ENCODE measurements around the gene TRIM62. TPM values are rescaled to one million over a fixed set of nuclear protein-coding genes. Genes with fewer than 3 reads are reported as not detected.

TRIM62 gene
- total RNA-seq, 1 experiment from 2014 or later = 9.9 TPM

DNA sequence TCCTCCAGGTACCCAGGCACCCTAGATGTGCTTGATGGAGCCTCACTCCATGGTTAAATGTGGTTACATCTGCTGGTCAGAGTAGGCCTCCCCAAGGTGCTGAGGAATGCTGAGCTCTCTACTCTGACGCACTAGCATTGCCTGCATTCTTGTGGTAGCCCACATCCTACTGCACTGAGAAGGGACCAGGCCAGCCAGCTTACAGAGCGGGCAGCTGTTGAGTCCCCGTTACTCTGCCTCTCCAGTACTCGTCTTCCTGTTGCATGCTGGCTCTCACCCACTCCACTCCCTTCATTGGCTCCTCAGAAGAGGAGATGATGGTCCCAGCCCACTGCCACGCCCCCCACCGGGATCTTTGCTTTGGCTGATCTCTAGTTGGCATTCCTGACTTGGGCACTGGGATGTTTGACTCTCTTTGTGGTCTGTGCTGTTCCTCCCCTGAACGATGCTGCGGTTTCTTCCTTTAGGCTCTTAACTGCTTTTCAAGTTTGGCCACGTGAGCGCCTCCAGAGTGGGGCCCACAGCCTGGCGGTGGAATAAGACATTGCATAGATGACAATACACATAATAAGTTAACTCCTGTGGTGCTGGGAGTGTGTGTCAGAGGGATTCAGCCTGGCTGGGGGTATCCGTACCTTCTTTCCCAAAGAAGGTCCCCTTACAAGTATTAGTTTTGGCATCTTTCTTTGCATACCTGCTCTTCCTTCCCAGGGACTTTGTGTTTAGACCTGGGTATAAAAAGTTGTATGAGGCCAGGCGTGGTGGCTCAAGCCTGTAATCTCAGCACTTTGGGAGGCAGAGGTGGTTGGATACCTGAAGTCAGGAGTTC, 82.3 kb downstream of the TRIM62 start:
- ChIA-PET POLR2A (ENCODE audit: unreplicated experiment) (interaction anchor here (0.6 to 0.7 kb wide), 3 partner anchors 25 to 94 kb away, joined by 3 to 13 read pairs (median 10); partner anchors contain the start of gene TRIM62), CTCF (interaction anchor here (0.6 to 1.2 kb wide), 6 partner anchors 19 to 584 kb away, joined by 3 to 4 read pairs (median 4); partner anchors contain the start of gene AZIN2)
- Histone ChIP-seq H3K79me2 (ENCODE audit: low read depth) (no peaks in the 10 kb centered on the region), H3K9me3 (ENCODE audit: insufficient read depth, low read depth) (no peaks in the 10 kb centered on the region), H3K4me2 (peak overlapping the region; percentile 54), H3K4me1 (replicated peaks; ENCODE audit: insufficient read depth) (peaks cover 26% of the 10 kb centered on the region), H3F3A (ENCODE audit: insufficient read depth, low read depth) (peaks cover 26% of the 10 kb centered on the region; the same call in 1 of the 2 replicates), H3K27me3 (ENCODE audit: insufficient read depth, low read depth) (no peaks in the 10 kb centered on the region), H3K4me3 (no peak overlapping the region; the same call in 1 of the 2 replicates), H4K20me1 (ENCODE audit: insufficient read depth) (no peaks in the 10 kb centered on the region), H3K9me2 (ENCODE audit: insufficient read depth) (no peaks in the 10 kb centered on the region), H3K27ac (peak overlapping the region; percentile 65), H2AFZ (no peak overlapping the region), H3K36me3 (ENCODE audit: low read depth) (no peaks in the 10 kb centered on the region)
- TF ChIP-seq EZH2 (IDR thresholded peaks at IDR 0.05; ENCODE audit: low read depth) = no peak
- TF ChIP-seq, protein P1, sequence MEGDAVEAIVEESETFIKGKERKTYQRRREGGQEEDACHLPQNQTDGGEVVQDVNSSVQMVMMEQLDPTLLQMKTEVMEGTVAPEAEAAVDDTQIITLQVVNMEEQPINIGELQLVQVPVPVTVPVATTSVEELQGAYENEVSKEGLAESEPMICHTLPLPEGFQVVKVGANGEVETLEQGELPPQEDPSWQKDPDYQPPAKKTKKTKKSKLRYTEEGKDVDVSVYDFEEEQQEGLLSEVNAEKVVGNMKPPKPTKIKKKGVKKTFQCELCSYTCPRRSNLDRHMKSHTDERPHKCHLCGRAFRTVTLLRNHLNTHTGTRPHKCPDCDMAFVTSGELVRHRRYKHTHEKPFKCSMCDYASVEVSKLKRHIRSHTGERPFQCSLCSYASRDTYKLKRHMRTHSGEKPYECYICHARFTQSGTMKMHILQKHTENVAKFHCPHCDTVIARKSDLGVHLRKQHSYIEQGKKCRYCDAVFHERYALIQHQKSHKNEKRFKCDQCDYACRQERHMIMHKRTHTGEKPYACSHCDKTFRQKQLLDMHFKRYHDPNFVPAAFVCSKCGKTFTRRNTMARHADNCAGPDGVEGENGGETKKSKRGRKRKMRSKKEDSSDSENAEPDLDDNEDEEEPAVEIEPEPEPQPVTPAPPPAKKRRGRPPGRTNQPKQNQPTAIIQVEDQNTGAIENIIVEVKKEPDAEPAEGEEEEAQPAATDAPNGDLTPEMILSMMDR (conservative IDR thresholded peaks at IDR 0.05) = peak; percentile 62
- intact Hi-C loops (cut with micrococcal nuclease; ENCODE audit: unreplicated experiment) = loop anchor here (1.0 to 5.0 kb wide), 7 partner anchors 27 to 697 kb away; no protein-coding TSS in a partner anchor
- TSS peak; percentile 83 for BruUV-seq (replicated peaks)
- peak; percentile 95 to 97 for DNase-seq

DNA sequence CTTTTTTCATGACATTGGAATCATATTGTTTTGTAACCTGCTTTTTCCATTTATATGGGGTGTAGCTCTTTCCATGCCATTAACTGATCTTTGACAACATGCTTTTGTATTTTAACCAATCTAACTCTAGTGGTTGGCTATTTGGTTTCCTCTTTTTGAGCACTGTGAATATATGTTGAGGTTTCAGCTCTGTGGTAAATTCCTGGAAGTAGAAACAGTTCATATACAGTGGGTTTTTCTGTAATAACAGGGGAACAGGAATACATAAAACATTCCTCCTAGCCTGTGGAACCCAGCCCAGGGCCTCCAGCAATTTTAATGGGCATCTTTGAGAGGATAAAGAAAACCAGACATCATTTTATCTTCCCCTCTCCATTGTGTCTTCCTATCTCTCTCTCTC, 83.5 kb downstream of the TRIM62 start:
- 0 out of 2 replicates have a peak overlapping the region, but pooled peaks have one; percentile 63 for H3K27ac ChIP-seq

DNA sequence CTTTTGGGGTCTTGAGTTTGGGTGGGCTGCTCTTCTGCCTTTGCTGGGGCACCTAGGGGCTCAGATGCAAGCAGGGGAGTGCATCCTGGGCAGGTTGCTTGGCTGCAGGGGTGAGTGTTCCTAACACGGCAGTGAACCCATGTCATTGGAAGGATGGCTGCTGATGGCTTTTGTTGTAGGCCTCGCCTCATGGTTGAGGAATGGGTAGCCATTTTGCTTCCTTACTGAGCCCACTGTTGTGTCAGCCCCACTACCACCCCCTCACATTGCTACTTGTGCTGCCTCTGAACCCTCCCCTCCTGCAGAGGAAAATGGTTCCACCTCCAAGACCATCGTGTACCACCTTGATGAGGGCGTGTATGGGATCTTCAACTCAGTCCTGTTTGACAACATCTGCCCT, 84.1 kb downstream of the TRIM62 start:
- Histone ChIP-seq H2AFZ (no peak overlapping the region), H3K79me2 (ENCODE audit: low read depth) (no peaks in the 10 kb centered on the region), H3K9me2 (ENCODE audit: insufficient read depth) (no peaks in the 10 kb centered on the region), H3K27me3 (ENCODE audit: insufficient read depth, low read depth) (no peaks in the 10 kb centered on the region), H3F3A (ENCODE audit: insufficient read depth, low read depth) (peaks cover 26% of the 10 kb centered on the region; the same call in 1 of the 2 replicates), H3K36me3 (ENCODE audit: low read depth) (no peaks in the 10 kb centered on the region), H3K4me1 (replicated peaks; ENCODE audit: insufficient read depth) (peaks cover 26% of the 10 kb centered on the region), H4K20me1 (ENCODE audit: insufficient read depth) (no peaks in the 10 kb centered on the region), H3K4me2 (no peak overlapping the region), H3K9me3 (ENCODE audit: insufficient read depth, low read depth) (no peaks in the 10 kb centered on the region), H3K27ac (no peak overlapping the region), H3K4me3 (no peak overlapping the region)
- DNase-seq = no peak
- intact Hi-C loops (cut with micrococcal nuclease; ENCODE audit: unreplicated experiment) = loop anchor here (2.0 to 5.0 kb wide), 4 partner anchors 29 to 695 kb away; no protein-coding TSS in a partner anchor
- BruUV-seq (replicated peaks) = no TSS peak
- CTCF ChIA-PET = no interaction called here
- TF ChIP-seq EZH2 (IDR thresholded peaks at IDR 0.05; ENCODE audit: low read depth) = no peak
- TF ChIP-seq, protein P1 (conservative IDR thresholded peaks at IDR 0.05) = no peak
- POLR2A ChIA-PET (ENCODE audit: unreplicated experiment) = no interaction called here

More for the DNA sequence above, 83.5 kb downstream of the TRIM62 start:
- Histone ChIP-seq H3K27me3 (ENCODE audit: insufficient read depth, low read depth) (no peaks in the 10 kb centered on the region), H3K9me3 (ENCODE audit: insufficient read depth, low read depth) (no peaks in the 10 kb centered on the region), H3K9me2 (ENCODE audit: insufficient read depth) (no peaks in the 10 kb centered on the region), H3K36me3 (ENCODE audit: low read depth) (no peaks in the 10 kb centered on the region), H4K20me1 (ENCODE audit: insufficient read depth) (no peaks in the 10 kb centered on the region), H3K79me2 (ENCODE audit: low read depth) (no peaks in the 10 kb centered on the region), H3K4me2 (no peak overlapping the region), H2AFZ (no peak overlapping the region), H3K4me1 (replicated peaks; ENCODE audit: insufficient read depth) (peaks cover 26% of the 10 kb centered on the region), H3K4me3 (no peak overlapping the region), H3F3A (ENCODE audit: insufficient read depth, low read depth) (peaks cover 26% of the 10 kb centered on the region; the same call in 1 of the 2 replicates)
- TF ChIP-seq, protein P1 (conservative IDR thresholded peaks at IDR 0.05) = no peak
- no peak for TF ChIP-seq EZH2 (IDR thresholded peaks at IDR 0.05; ENCODE audit: low read depth)
- ChIA-PET POLR2A (ENCODE audit: unreplicated experiment) (no interaction called here), CTCF (interaction anchor here (1.2 kb wide), 1 partner anchor 18 kb away, joined by 4 read pairs; the partner anchor contains the start of gene AZIN2)
- BruUV-seq (replicated peaks) = no TSS peak
- intact Hi-C loops (cut with micrococcal nuclease; ENCODE audit: unreplicated experiment) = loop anchor here (2.0 to 5.0 kb wide), 4 partner anchors 28 to 696 kb away; no protein-coding TSS in a partner anchor
- DNase-seq = no peak

All from PC-9 (cell line).